Bronchial epithelial cell (primary cell): ENCODE measurements around the gene CCT7. TPM values are rescaled to one million over a fixed set of nuclear protein-coding genes. Genes with fewer than 3 reads are reported as not detected.

Experiments
- DNase-seq: peaks from one replicate; pipeline ENCODE4 v3.0.0-alpha.2; 2010; ENCODE audit warnings: low read depth
- FAIRE-seq: peaks from 2 replicates; lab custom pipeline; 2011; peaks lifted over from hg19 to GRCh38; lab: Jason Lieb, UNC
- H3K27me3 ChIP-seq: 2 replicates; pipeline ENCODE4 v1.5.1; 2011; ENCODE audit warnings: low read length; ENCODE audit not compliant: control insufficient read depth, insufficient read depth
- H3K36me3 ChIP-seq: 2 replicates; pipeline ENCODE4 v1.5.1; 2011; ENCODE audit warnings: low read length; ENCODE audit not compliant: control insufficient read depth, insufficient read depth
- H3K4me3 ChIP-seq: 2 replicates; pipeline ENCODE4 v1.5.1; 2011; ENCODE audit warnings: mild to moderate bottlenecking, low read depth, low read length, control low read depth
- CTCF ChIP-seq: IDR thresholded peaks from 2 replicates; pipeline ENCODE4 v1.5.1; 2011; ENCODE audit warnings: mild to moderate bottlenecking, moderate library complexity, low read length, control low read depth, inconsistent platforms; ENCODE audit not compliant: insufficient read depth, severe bottlenecking
- total RNA-seq: library from RNA; depleted of rRNA; stranded (reverse); fragments of >200 nt; gene quantifications from 2 replicates; pipeline ENCODE4 v1.2.1, GENCODE V29; 2014

The CCT7 gene
- total RNA-seq, 1 donor from 2014 or later, result 362 TPM

- H3K36me3 ChIP-seq, result no peaks in the 10 kb centered on the region
- FAIRE-seq (no peak), DNase-seq (peak; percentile 15)
- peak overlapping the region; percentile 65 for H3K4me3 ChIP-seq
- TF ChIP-seq CTCF, result peak; percentile 4
- H3K27me3 ChIP-seq, result no peaks in the 10 kb centered on the region
Observed at GRCh38 chr2:73232403-73233153, 1.5 kb upstream of the CCT7 start.

GRCh38 chr2:73233154-73233931 lies 765 bp upstream of the CCT7 start, which contains the start of gene PRADC1:
TSS of gene PRADC1 (minus strand) at chr2:73233239. CDS start at chr2:73233160, 79 bp downstream.
- Histone ChIP-seq H3K4me3 (peak within 1 kb of the TSS; percentile 65), H3K36me3 (no peaks in the 10 kb centered on the region), H3K27me3 (no peaks in the 10 kb centered on the region)
- no peak for TF ChIP-seq CTCF
- DNase-seq (peak; percentile 99), FAIRE-seq (no peak)

- Histone ChIP-seq H3K36me3 (peaks cover 3% of the 10 kb centered on the region), H3K4me3 (peak overlapping the region; percentile 65), H3K27me3 (no peaks in the 10 kb centered on the region)
- DNase-seq (no peak), FAIRE-seq (no peak)
- no peak for TF ChIP-seq CTCF
Observed at GRCh38 chr2:73235315-73236028, 1.4 kb downstream of the CCT7 start.

- TF ChIP-seq CTCF, result no peak
- Histone ChIP-seq H3K36me3 (peaks cover 3% of the 10 kb centered on the region), H3K4me3 (no peak overlapping the region), H3K27me3 (no peaks in the 10 kb centered on the region)
- FAIRE-seq (no peak), DNase-seq (no peak)
Observed at GRCh38 chr2:73237168-73237567, 3.1 kb downstream of the CCT7 start.

GRCh38 chr2:73238149-73238548 lies 4.0 kb downstream of the CCT7 start:
- H3K36me3 ChIP-seq, result peaks cover 4% of the 10 kb centered on the region
- no peak for TF ChIP-seq CTCF
- DNase-seq, result no peak
- no peak for FAIRE-seq
- no peaks in the 10 kb centered on the region for H3K27me3 ChIP-seq
- no peak overlapping the region for H3K4me3 ChIP-seq
